DOHH2 (cell line): ENCODE data around the gene LCN10.
"Not testable (repeated sequence)": the region's sequence is repeated elsewhere in the genome, so short reads cannot be mapped to it uniquely, and the experiment has no call there.

Source experiments
- H3F3A ChIP-seq: fragments of 200-600 bp; sonication (generic), shearing (Covaris generic); 2 replicates; pipeline ENCODE4 v1.6.0; 2016; ENCODE audit warnings: antibody characterized with exemption, mild to moderate bottlenecking; ENCODE audit not compliant: control insufficient read depth, insufficient read depth
- H3K27ac ChIP-seq: fragments of 200-600 bp; sonication (generic); 2 replicates; pipeline ENCODE4 v1.5.1; 2014; ENCODE audit warnings: low read depth, mild to moderate bottlenecking, low read length, moderate library complexity
- H3K27me3 ChIP-seq: fragments of 200-600 bp; sonication (generic); 2 replicates; pipeline ENCODE4 v1.6.1; 2014; ENCODE audit warnings: mild to moderate bottlenecking, low read length, mixed read lengths; ENCODE audit not compliant: control insufficient read depth
- H3K36me3 ChIP-seq: fragments of 200-600 bp; sonication (generic); 2 replicates; pipeline ENCODE4 v1.6.1; 2014; ENCODE audit warnings: mild to moderate bottlenecking, low read length, moderate library complexity, mixed read lengths; ENCODE audit not compliant: control insufficient read depth
- H3K4me1 ChIP-seq: fragments of 200-600 bp; sonication (generic); 2 replicates; pipeline ENCODE4 v1.6.1; 2014; ENCODE audit warnings: mild to moderate bottlenecking, low read length, mixed read lengths; ENCODE audit not compliant: control insufficient read depth
- H3K4me2 ChIP-seq: fragments of 200-600 bp; sonication (generic); 2 replicates; pipeline ENCODE4 v1.6.0; 2014; ENCODE audit warnings: mild to moderate bottlenecking, low read length, moderate library complexity
- H3K4me3 ChIP-seq: fragments of 200-600 bp; sonication (generic); 2 replicates; pipeline ENCODE4 v1.5.1; 2014; ENCODE audit warnings: mild to moderate bottlenecking, low read length, mixed read lengths
- H3K79me2 ChIP-seq: fragments of 200-600 bp; sonication (generic); 2 replicates; pipeline ENCODE4 v1.6.1; 2014; ENCODE audit warnings: mild to moderate bottlenecking, low read length, mixed read lengths; ENCODE audit not compliant: control insufficient read depth
- H3K9me2 ChIP-seq: fragments of 200-600 bp; sonication (generic); replicated peaks from 2 replicates; pipeline ENCODE4 v1.6.1; 2014; ENCODE audit warnings: mild to moderate bottlenecking, low read length, mixed read lengths; ENCODE audit not compliant: control insufficient read depth
- H3K9me3 ChIP-seq: fragments of 200-600 bp; sonication (generic); 2 replicates; pipeline ENCODE4 v1.6.1; 2014; ENCODE audit warnings: antibody characterized with exemption, low read length, mixed read lengths; ENCODE audit not compliant: control insufficient read depth, insufficient read depth
- H4K20me1 ChIP-seq: fragments of 200-600 bp; sonication (generic); 2 replicates; pipeline ENCODE4 v1.6.0; 2014; ENCODE audit warnings: low read depth, mild to moderate bottlenecking, antibody characterized with exemption, low read length, moderate library complexity; ENCODE audit not compliant: control insufficient read depth, insufficient read depth
- EZH2phosphoT487 ChIP-seq: fragments of 200-600 bp; sonication (generic); IDR thresholded peaks from 2 replicates; pipeline ENCODE4 v1.6.1; 2017; ENCODE audit warnings: borderline replicate concordance, mild to moderate bottlenecking, antibody characterized with exemption, low read length, moderate library complexity, mixed read lengths
- TF ChIP-seq, protein P1 (sequence below): fragments of 200-600 bp; sonication (generic); IDR thresholded peaks from one replicate; pipeline ENCODE4 v1.5.1; 2014; ENCODE audit warnings: antibody characterized with exemption, mild to moderate bottlenecking, low read depth, low read length; ENCODE audit not compliant: poor library complexity, severe bottlenecking

LCN10 gene

DNA sequence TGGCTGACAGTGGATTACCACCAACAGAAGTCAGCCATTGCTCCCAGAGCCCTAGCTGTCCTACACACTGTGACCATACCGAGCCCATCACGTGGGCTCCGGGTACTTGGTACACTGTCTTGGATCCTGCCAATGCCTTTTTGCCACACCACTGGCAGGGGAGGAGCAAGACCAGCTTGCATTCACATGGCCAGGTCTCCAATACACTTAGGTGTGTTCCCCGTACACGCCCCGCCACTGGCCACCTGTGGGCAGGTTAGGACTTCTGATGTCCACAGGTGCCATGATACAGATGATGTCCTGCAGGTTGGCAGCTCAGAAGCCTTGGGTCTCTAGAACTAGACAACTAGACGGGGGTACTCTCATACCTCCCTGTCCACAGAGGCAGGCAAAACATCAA, 35.7 kb downstream of the LCN10 start:
- peaks cover 26% of the 10 kb centered on the region for H3K4me1 ChIP-seq
- H3K27me3 ChIP-seq, result peaks cover 27% of the 10 kb centered on the region
- H3K9me3 ChIP-seq, result no peaks in the 10 kb centered on the region

DNA sequence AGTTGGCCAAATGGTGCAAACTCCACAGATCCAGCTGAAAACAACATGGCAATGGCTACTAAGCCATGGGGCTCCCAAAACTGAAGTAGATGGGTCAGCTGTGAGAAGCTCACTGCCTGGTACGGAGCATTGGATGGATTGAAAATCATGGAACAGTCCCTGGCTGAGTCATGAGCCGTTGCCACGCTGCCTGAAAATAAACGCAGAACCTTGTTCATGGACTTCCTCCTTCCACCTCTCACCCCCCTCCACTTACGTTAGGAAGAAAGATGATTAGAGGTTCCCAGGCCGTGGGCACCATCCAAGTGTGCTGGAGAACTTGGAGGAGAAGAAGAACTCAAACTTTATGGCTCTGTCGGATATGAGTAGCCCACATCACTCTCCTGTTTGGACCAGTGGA, 37.2 kb downstream of the LCN10 start:
- H3F3A ChIP-seq, result no peaks in the 10 kb centered on the region
- H3K4me2 ChIP-seq, result no peak overlapping the region
- H3K9me2 ChIP-seq, result no peaks in the 10 kb centered on the region
- TF ChIP-seq, protein P1, sequence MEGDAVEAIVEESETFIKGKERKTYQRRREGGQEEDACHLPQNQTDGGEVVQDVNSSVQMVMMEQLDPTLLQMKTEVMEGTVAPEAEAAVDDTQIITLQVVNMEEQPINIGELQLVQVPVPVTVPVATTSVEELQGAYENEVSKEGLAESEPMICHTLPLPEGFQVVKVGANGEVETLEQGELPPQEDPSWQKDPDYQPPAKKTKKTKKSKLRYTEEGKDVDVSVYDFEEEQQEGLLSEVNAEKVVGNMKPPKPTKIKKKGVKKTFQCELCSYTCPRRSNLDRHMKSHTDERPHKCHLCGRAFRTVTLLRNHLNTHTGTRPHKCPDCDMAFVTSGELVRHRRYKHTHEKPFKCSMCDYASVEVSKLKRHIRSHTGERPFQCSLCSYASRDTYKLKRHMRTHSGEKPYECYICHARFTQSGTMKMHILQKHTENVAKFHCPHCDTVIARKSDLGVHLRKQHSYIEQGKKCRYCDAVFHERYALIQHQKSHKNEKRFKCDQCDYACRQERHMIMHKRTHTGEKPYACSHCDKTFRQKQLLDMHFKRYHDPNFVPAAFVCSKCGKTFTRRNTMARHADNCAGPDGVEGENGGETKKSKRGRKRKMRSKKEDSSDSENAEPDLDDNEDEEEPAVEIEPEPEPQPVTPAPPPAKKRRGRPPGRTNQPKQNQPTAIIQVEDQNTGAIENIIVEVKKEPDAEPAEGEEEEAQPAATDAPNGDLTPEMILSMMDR, result no peak
- no peak for TF ChIP-seq EZH2phosphoT487
- no peaks in the 10 kb centered on the region for H3K79me2 ChIP-seq
- H3K36me3 ChIP-seq, result no peaks in the 10 kb centered on the region
- H3K27me3 ChIP-seq, result peaks cover 29% of the 10 kb centered on the region
- H3K27ac ChIP-seq, result no peak overlapping the region
- no peaks in the 10 kb centered on the region for H3K9me3 ChIP-seq
- no peak overlapping the region for H3K4me3 ChIP-seq
- H3K4me1 ChIP-seq, result peaks cover 37% of the 10 kb centered on the region
- no peaks in the 10 kb centered on the region for H4K20me1 ChIP-seq

More for the DNA sequence above, 35.7 kb downstream of the LCN10 start:
- H3K4me2 ChIP-seq, result no peak overlapping the region
- no peak overlapping the region for H3K27ac ChIP-seq
- 0 out of 2 replicates have a peak, but pooled peaks cover 3% of the 10 kb centered on the region for H3F3A ChIP-seq
- no peak overlapping the region for H3K4me3 ChIP-seq
- no peaks in the 10 kb centered on the region for H4K20me1 ChIP-seq
- H3K9me2 ChIP-seq, result no peaks in the 10 kb centered on the region
- no peaks in the 10 kb centered on the region for H3K79me2 ChIP-seq
- TF ChIP-seq, protein P1, result no peak
- no peak for TF ChIP-seq EZH2phosphoT487
- no peaks in the 10 kb centered on the region for H3K36me3 ChIP-seq

DNA sequence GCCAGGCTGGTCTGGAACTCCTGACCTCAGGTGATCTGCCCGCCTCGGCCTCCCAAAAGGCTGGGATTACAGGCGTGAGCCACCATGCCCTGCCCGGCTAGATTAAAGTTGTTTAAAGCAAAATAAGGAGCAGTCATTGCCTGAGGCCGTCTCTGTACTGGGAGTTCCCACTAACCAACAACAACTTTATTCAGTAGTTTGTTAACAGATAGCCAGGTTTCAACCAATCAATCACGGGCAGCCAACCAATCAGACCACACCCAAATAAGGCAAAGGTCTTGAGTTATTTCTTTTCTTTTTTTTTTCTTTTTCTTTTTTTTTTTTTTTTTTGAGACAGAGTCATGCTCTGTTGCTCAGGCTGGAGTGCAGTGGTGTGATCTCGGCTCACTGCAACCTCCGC, 38.0 kb downstream of the LCN10 start:
- H3K4me1 ChIP-seq, result peaks cover 42% of the 10 kb centered on the region
- H3K4me3 ChIP-seq, H3K79me2 ChIP-seq, H3K4me2 ChIP-seq, H3K9me2 ChIP-seq, H3K27ac ChIP-seq, H3F3A ChIP-seq, H3K36me3 ChIP-seq, H3K9me3 ChIP-seq, H4K20me1 ChIP-seq: not testable (repeated sequence)
- H3K27me3 ChIP-seq, result peaks cover 29% of the 10 kb centered on the region

DNA sequence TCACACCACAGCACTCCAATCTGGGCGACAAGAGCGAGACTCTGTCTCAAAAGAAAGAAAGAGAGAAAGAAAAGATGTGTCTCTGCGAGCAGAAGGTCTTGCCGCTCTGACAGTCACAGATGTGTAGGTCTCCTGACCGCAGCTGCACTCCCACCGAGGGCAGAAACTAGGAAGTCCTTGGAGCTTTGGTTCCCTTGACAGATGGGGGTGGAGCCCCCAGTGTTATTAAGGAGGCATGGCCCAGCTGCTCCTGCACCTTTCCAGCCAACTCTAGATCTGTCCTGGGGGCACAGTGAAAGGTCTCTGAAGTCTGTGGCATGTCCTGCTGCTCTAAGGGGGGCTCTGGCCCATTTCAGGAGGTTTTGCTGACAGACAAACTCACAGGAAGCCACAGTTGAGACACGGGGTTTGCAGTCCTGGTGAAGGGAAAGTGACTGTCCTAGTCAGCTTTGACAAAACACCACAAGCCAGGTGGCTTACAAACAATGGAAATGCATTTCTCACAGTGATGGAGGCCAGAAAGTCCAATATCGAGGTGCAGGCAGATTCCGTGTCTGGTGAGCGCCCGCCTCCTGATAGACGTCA, 39.4 kb downstream of the LCN10 start:
- peak overlapping the region; percentile 43 for H3K4me3 ChIP-seq
- H3K9me2 ChIP-seq, result no peaks in the 10 kb centered on the region
- TF ChIP-seq EZH2phosphoT487, result no peak
- TF ChIP-seq, protein P1, result no peak
- peak overlapping the region; percentile 59 for H3K4me2 ChIP-seq
- peaks cover 45% of the 10 kb centered on the region for H3K4me1 ChIP-seq
- peaks cover 29% of the 10 kb centered on the region for H3K27me3 ChIP-seq
- H3K36me3 ChIP-seq, result no peaks in the 10 kb centered on the region
- H3F3A ChIP-seq, result no peaks in the 10 kb centered on the region
- H3K9me3 ChIP-seq, result no peaks in the 10 kb centered on the region
- peak overlapping the region; percentile 26 for H3K27ac ChIP-seq
- no peaks in the 10 kb centered on the region for H3K79me2 ChIP-seq
- H4K20me1 ChIP-seq, result no peaks in the 10 kb centered on the region
